Neural progenitor cell (in vitro differentiated cells): Measurements from ENCODE around the gene PPIL3. TPM values are rescaled to one million over a fixed set of nuclear protein-coding genes. Genes with fewer than 3 reads are reported as not detected.

Source experiments
- DNase-seq: peaks from one replicate; pipeline ENCODE4 v3.0.0-alpha.2; 2016; ENCODE audit warnings: low spot score
- H2AFZ ChIP-seq: fragments of 200-600 bp; sonication (generic); replicated peaks from 2 replicates; pipeline ENCODE4 v1.6.1; 2016; ENCODE audit warnings: antibody characterized with exemption
- H3F3A ChIP-seq: fragments of 200-600 bp; sonication (generic); 2 replicates; pipeline ENCODE4 v1.6.1; 2016; ENCODE audit warnings: antibody characterized with exemption, low read depth
- H3K27ac ChIP-seq: fragments of 200-600 bp; sonication (generic); 2 replicates; pipeline ENCODE4 v1.5.1; 2016; ENCODE audit warnings: mild to moderate bottlenecking
- H3K27me3 ChIP-seq: fragments of 200-600 bp; sonication (generic); 2 replicates; pipeline ENCODE4 v1.6.1; 2016; ENCODE audit warnings: mild to moderate bottlenecking, moderate library complexity
- H3K36me3 ChIP-seq: fragments of 200-600 bp; sonication (generic); 2 replicates; pipeline ENCODE4 v1.5.1; 2016
- H3K4me1 ChIP-seq: fragments of 200-600 bp; sonication (generic); 2 replicates; pipeline ENCODE4 v1.6.1; 2016; ENCODE audit warnings: mixed run types
- H3K4me2 ChIP-seq: fragments of 200-600 bp; sonication (generic); 2 replicates; pipeline ENCODE4 v1.6.1; 2016
- H3K4me3 ChIP-seq: fragments of 200-600 bp; sonication (generic); 2 replicates; pipeline ENCODE4 v1.5.1; 2016
- H3K79me2 ChIP-seq: fragments of 200-600 bp; sonication (generic); 2 replicates; pipeline ENCODE4 v1.6.1; 2016; ENCODE audit warnings: low read depth
- H3K9ac ChIP-seq: fragments of 200-600 bp; sonication (generic); 2 replicates; pipeline ENCODE4 v1.6.1; 2016
- H3K9me3 ChIP-seq: fragments of 200-600 bp; sonication (generic); 2 replicates; pipeline ENCODE4 v1.5.1; 2016; ENCODE audit warnings: low read depth
- H4K20me1 ChIP-seq: fragments of 200-600 bp; sonication (generic); 2 replicates; pipeline ENCODE4 v1.6.1; 2016; ENCODE audit warnings: low read depth
- H3K27ac Mint-ChIP-seq: 3 replicates; pipeline ENCODE4 v1.8.0; 2021; ENCODE audit warnings: mixed read lengths
- H3K27me3 Mint-ChIP-seq: 2 replicates; pipeline ENCODE4 v1.8.0; 2022; ENCODE audit warnings: low read depth, mild to moderate bottlenecking, inconsistent platforms, moderate library complexity, mixed read lengths; ENCODE audit not compliant: insufficient read depth
- H3K36me3 Mint-ChIP-seq: 3 replicates; pipeline ENCODE4 v1.8.0; 2021; ENCODE audit warnings: mixed read lengths
- H3K4me1 Mint-ChIP-seq: 3 replicates; pipeline ENCODE4 v1.8.0; 2021; ENCODE audit warnings: mixed read lengths
- H3K4me3 Mint-ChIP-seq: 3 replicates; pipeline ENCODE4 v1.8.0; 2021; ENCODE audit warnings: mild to moderate bottlenecking, moderate library complexity, mixed read lengths
- H3K9me3 Mint-ChIP-seq: 3 replicates; pipeline ENCODE4 v1.8.0; 2020; ENCODE audit warnings: mixed read lengths
- EZH2 ChIP-seq: fragments of 200-600 bp; sonication (generic); IDR thresholded peaks from 2 replicates; pipeline ENCODE4 v1.6.1; 2017; ENCODE audit warnings: antibody characterized with exemption, mild to moderate bottlenecking, moderate library complexity
- EZH2phosphoT487 ChIP-seq: fragments of 200-600 bp; sonication (generic); IDR thresholded peaks from 2 replicates; pipeline ENCODE4 v1.6.1; 2017; ENCODE audit warnings: antibody characterized with exemption
- total RNA-seq: library from RNA; depleted of rRNA; stranded (reverse); fragments of >200 nt; gene quantifications from 2 replicates; pipeline ENCODE4 v1.2.3, GENCODE V29; 2015; ENCODE audit warnings: low replicate concordance
- TF ChIP-seq, protein P1 (sequence below): fragments of 200-600 bp; sonication (generic); IDR thresholded peaks from 2 replicates; pipeline ENCODE4 v1.5.1; 2017; ENCODE audit warnings: antibody characterized with exemption, mild to moderate bottlenecking

The PPIL3 gene
- total RNA-seq, 1 donor from 2014 or later, result 152 TPM

DNA sequence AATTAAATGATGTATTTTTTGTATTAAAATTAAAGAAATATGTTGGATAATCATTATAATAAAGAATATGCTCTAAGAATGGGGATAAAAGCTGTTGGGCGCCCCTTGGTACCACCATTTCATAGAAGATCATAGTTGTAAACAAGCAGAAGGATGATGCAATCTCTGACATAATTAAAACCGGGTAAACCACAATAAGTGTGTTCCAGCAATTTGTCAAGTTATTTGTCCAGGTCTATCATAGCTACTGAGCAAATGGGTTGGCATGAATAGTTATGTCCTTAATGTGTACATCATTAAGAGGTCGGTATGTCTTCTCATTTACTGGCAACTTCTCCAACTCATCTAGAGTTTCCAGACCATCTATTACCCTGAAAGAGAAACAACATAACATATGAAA, 17.7 kb downstream of the PPIL3 start:
- DNase-seq, result no peak
- H3K4me2 ChIP-seq, result no peak overlapping the region
- H3K9me3 ChIP-seq, result no peaks in the 10 kb centered on the region
- TF ChIP-seq EZH2, result no peak
- TF ChIP-seq, protein P1, sequence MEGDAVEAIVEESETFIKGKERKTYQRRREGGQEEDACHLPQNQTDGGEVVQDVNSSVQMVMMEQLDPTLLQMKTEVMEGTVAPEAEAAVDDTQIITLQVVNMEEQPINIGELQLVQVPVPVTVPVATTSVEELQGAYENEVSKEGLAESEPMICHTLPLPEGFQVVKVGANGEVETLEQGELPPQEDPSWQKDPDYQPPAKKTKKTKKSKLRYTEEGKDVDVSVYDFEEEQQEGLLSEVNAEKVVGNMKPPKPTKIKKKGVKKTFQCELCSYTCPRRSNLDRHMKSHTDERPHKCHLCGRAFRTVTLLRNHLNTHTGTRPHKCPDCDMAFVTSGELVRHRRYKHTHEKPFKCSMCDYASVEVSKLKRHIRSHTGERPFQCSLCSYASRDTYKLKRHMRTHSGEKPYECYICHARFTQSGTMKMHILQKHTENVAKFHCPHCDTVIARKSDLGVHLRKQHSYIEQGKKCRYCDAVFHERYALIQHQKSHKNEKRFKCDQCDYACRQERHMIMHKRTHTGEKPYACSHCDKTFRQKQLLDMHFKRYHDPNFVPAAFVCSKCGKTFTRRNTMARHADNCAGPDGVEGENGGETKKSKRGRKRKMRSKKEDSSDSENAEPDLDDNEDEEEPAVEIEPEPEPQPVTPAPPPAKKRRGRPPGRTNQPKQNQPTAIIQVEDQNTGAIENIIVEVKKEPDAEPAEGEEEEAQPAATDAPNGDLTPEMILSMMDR, result no peak
- H3K4me3 Mint-ChIP-seq, result no peak overlapping the region
- no peaks in the 10 kb centered on the region for H3K27me3 ChIP-seq
- H3K36me3 Mint-ChIP-seq, result peaks cover 12% of the 10 kb centered on the region
- no peak overlapping the region for H2AFZ ChIP-seq
- no peak overlapping the region for H3K27ac ChIP-seq
- H3K27me3 Mint-ChIP-seq, result no peaks in the 10 kb centered on the region
- H3K9ac ChIP-seq, result no peak overlapping the region
- no peaks in the 10 kb centered on the region for H4K20me1 ChIP-seq
- no peaks in the 10 kb centered on the region for H3K9me3 Mint-ChIP-seq
- no peaks in the 10 kb centered on the region for H3K4me1 ChIP-seq
- H3K27ac Mint-ChIP-seq, result no peak overlapping the region
- H3K4me1 Mint-ChIP-seq, result no peaks in the 10 kb centered on the region
- no peak overlapping the region for H3K4me3 ChIP-seq
- no peaks in the 10 kb centered on the region for H3F3A ChIP-seq
- peaks cover 7% of the 10 kb centered on the region for H3K36me3 ChIP-seq
- H3K79me2 ChIP-seq, result no peaks in the 10 kb centered on the region

DNA sequence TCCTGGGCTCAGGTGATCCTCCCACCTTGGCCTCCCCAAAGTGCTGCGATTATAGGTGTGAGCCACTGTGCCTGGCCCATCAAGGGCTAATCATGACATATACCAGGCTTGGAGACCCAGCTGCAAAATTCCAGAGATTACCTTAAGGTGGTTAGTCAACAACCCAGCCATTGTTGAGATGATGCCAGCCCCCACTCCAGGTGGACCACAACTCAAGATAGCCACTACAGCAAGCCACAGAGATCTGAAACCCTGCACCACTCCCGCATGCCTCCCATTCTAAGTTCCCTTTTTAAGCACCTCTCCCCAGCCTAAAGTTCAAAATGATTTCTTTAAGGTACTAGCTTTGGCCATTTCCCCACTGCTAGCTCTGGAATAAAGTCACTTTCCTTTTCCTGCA, 19.9 kb downstream of the PPIL3 start:
- Histone ChIP-seq H3K27me3 (no peaks in the 10 kb centered on the region), H3K9me3 (no peaks in the 10 kb centered on the region), H3F3A (peaks cover 14% of the 10 kb centered on the region), H3K9ac (no peak overlapping the region), H3K4me1 (no peaks in the 10 kb centered on the region), H2AFZ (no peak overlapping the region), H3K79me2 (peaks cover 5% of the 10 kb centered on the region), H3K27ac (no peak overlapping the region), H3K4me2 (no peak overlapping the region), H3K4me3 (no peak overlapping the region), H4K20me1 (no peaks in the 10 kb centered on the region), H3K36me3 (peaks cover 7% of the 10 kb centered on the region)
- peaks cover 5% of the 10 kb centered on the region for H3K36me3 Mint-ChIP-seq
- H3K9me3 Mint-ChIP-seq, result peaks cover under 1% of the 10 kb centered on the region
- no peaks in the 10 kb centered on the region for H3K27me3 Mint-ChIP-seq
- DNase-seq, result no peak
- no peak for TF ChIP-seq EZH2phosphoT487
- TF ChIP-seq, protein P1, result no peak
- no peak for TF ChIP-seq EZH2
- no peak overlapping the region for H3K27ac Mint-ChIP-seq
- no peaks in the 10 kb centered on the region for H3K4me1 Mint-ChIP-seq
- no peak overlapping the region for H3K4me3 Mint-ChIP-seq

DNA sequence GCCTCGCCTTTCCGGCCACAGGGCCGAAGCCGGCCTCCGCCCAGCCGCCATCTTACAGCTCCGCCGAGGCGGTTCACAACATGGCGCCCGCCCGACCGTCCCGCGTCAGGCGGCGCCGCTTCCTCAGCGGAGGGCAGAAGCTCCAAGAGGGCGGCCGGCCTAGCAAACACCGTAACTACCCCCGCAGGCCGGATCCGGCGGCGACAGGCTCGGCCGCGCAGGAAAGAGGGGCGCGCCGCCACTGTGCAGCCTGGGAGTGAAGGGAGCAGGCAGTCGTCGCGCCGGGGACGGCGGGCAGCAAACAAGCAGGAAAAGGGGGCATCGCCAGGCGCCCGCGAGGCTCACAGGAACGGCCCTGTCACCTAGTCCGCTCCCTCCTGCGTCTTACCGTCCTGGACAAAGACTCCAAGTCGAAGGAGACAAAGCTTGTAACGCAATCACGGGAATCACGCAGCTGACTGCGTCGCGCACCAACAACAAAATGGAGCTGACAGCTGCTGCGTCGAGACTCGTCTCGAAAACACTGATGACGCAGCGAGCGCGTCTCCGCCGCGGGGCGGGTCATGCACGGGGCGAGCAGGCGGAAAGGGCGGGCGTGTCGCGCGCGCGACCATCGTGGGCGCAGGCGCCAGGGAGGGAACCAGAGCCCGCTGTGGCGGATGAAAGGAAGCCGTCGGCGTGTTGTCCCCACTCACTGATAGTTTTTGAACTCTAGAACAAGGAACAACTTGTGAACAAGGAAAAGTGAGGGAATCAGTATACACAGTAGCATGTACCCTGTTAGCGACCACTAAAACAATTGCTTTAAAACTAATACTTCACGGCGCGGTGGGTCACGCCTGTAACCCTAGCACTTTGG, 24.5 kb downstream of the PPIL3 start, which contains the start of gene CLK1:
CLK1 (minus strand) TSS at position 483 of the 859 bp plus-strand sequence. CDS start 2,796 bp downstream, outside the sequence.
- Histone ChIP-seq H3K4me1 (peaks cover 19% of the 10 kb centered on the region), H3K36me3 (peaks cover 22% of the 10 kb centered on the region), H2AFZ (peak within 1 kb of the TSS; percentile 85), H3K79me2 (peaks cover 52% of the 10 kb centered on the region), H3F3A (peaks cover 28% of the 10 kb centered on the region), H3K4me3 (peak within 1 kb of the TSS; percentile 95), H3K9me3 (no peaks in the 10 kb centered on the region), H3K27me3 (no peaks in the 10 kb centered on the region), H4K20me1 (peaks cover 40% of the 10 kb centered on the region), H3K4me2 (peak within 1 kb of the TSS; percentile 90), H3K27ac (peak within 1 kb of the TSS; percentile 97), H3K9ac (peak within 1 kb of the TSS; percentile 98)
- Mint-ChIP-seq H3K27ac (peak within 1 kb of the TSS; percentile 99), H3K4me3 (peak within 1 kb of the TSS; percentile 99), H3K27me3 (no peaks in the 10 kb centered on the region), H3K36me3 (peaks cover 21% of the 10 kb centered on the region), H3K9me3 (peaks cover 3% of the 10 kb centered on the region), H3K4me1 (peaks cover 20% of the 10 kb centered on the region)
- TF ChIP-seq EZH2phosphoT487 (no peak), EZH2 (no peak)
- TF ChIP-seq, protein P1, result no peak
- DNase-seq, result peak; percentile 92
